T-cell (primary cell): ENCODE data around the gene SDK1. TPM values are rescaled to one million over a fixed set of nuclear protein-coding genes. Genes with fewer than 3 reads are reported as not detected.
"Not testable (repeated sequence)": the region's sequence is repeated elsewhere in the genome, so short reads cannot be mapped to it uniquely, and the experiment has no call there.

ENCODE experiments used
- ATAC-seq, 4 experiments: fragments of 200-7000 bp in 3 of 4; fragments of 150-1000 bp in 1 of 4; cut with Tn5 transposase; replicated peaks in 1 of 4; 1 replicate in 3 of 4; 2 replicates in 1 of 4; pipeline ENCODE4 v1.10.0; 2021; ENCODE audit warnings: moderate library complexity in 3 of 4, mild to moderate bottlenecking in 2 of 4, moderate number of reproducible peaks in 1 of 4
- CTCF ChIA-PET, 2 donors: fragments of 300-600 bp; sonication (Branson Sonifier 250); formaldehyde crosslinking; loops; one replicate each; lab custom pipeline; 2022; ENCODE audit warnings: antibody characterized with exemption in 2 of 2; lab: Charles Lee
- POLR2A ChIA-PET, 2 donors: fragments of 300-600 bp; sonication (Branson Sonifier 250); formaldehyde crosslinking; loops; one replicate each; lab custom pipeline; 2022; ENCODE audit warnings: antibody characterized with exemption in 2 of 2; lab: Charles Lee
- DNase-seq, 35 experiments: peaks; one replicate each; pipeline versions ENCODE4 v3.0.0 to v3.0.0-alpha.2; 2013 to 2023
- H3K27ac ChIP-seq: one replicate; pipeline ENCODE4 v1.5.1; 2013; ENCODE audit warnings: low read length
- H3K27me3 ChIP-seq, 2 experiments: replicated peaks in 1 of 2; 1 replicate in 1 of 2; 2 replicates in 1 of 2; pipeline versions ENCODE4 v1.6.1 to v1.7.0; 2013; ENCODE audit warnings: low read length in 1 of 2, mixed read lengths in 1 of 2; ENCODE audit not compliant: control insufficient read depth in 2 of 2, insufficient read depth in 2 of 2; ENCODE audit errors: extremely low read depth in 1 of 2
- H3K36me3 ChIP-seq, 2 donors: 1 replicate in 1 of 2; 2 replicates in 1 of 2; pipeline versions ENCODE4 v1.6.1 to v1.7.0; 2013; ENCODE audit warnings: low read length in 1 of 2; ENCODE audit not compliant: control insufficient read depth in 2 of 2, insufficient read depth in 1 of 2; ENCODE audit errors: extremely low read depth in 1 of 2
- H3K4me1 ChIP-seq, 2 experiments: 1 replicate in 1 of 2; 2 replicates in 1 of 2; pipeline versions ENCODE4 v1.6.1 to v1.7.0; 2013; ENCODE audit warnings: low read length in 2 of 2, mixed read lengths in 1 of 2; ENCODE audit not compliant: insufficient read depth in 2 of 2, control insufficient read depth in 1 of 2; ENCODE audit errors: extremely low read depth in 1 of 2
- H3K4me3 ChIP-seq, 2 donors: 1 replicate in 1 of 2; 2 replicates in 1 of 2; pipeline versions ENCODE4 v1.5.1 to v1.7.0; 2013; ENCODE audit warnings: mild to moderate bottlenecking in 2 of 2, low read length in 1 of 2, moderate library complexity in 1 of 2; ENCODE audit not compliant: control insufficient read depth in 1 of 2; ENCODE audit errors: extremely low read depth in 1 of 2
- H3K9me3 ChIP-seq: 2 replicates; pipeline ENCODE4 v1.7.0; 2013
- H3K27ac Mint-ChIP-seq, 2 donors: one replicate each; pipeline ENCODE4 v1.8.0; 2020 to 2021; ENCODE audit warnings: mild to moderate bottlenecking in 2 of 2, mixed read lengths in 2 of 2
- H3K27me3 Mint-ChIP-seq, 2 donors: one replicate each; pipeline ENCODE4 v1.8.0; 2021 to 2022; ENCODE audit warnings: mixed read lengths in 2 of 2
- H3K36me3 Mint-ChIP-seq: one replicate; pipeline ENCODE4 v1.8.0; 2021; ENCODE audit warnings: mixed read lengths
- H3K4me1 Mint-ChIP-seq, 3 donors: one replicate each; pipeline ENCODE4 v1.8.0; 2020 to 2022; ENCODE audit warnings: mixed read lengths in 3 of 3, mild to moderate bottlenecking in 1 of 3
- H3K4me3 Mint-ChIP-seq, 3 donors: one replicate each; pipeline ENCODE4 v1.8.0; 2020 to 2022; ENCODE audit warnings: mild to moderate bottlenecking in 3 of 3, mixed read lengths in 3 of 3, moderate library complexity in 3 of 3
- H3K9me3 Mint-ChIP-seq, 3 donors: one replicate each; pipeline ENCODE4 v1.8.0; 2020 to 2022; ENCODE audit warnings: mixed read lengths in 3 of 3
- WGBS: methylation state at CpG from one replicate; pipeline ENCODE4 v1.1.5; 2013; ENCODE audit warnings: missing lambda C conversion rate; ENCODE audit not compliant: insufficient coverage; 5-methylcytosine and 5-hydroxymethylcytosine counted together
- total RNA-seq, 35 experiments: library from RNA in 6 of 35; stranded (reverse) in 6 of 35; fragments of 120-200 nt in 1 of 35; gene quantifications; one replicate each; pipeline versions ENCODE4 v1.2.1 to v1.2.4 and lab custom pipeline; 2013 to 2026

Gene SDK1
- total RNA-seq, 5 donors from 2014 or later (not counting 1 experiment from before 2014, with no cell fraction given) = 0.47 to 1.7 (median 0.63) TPM

GRCh38 chr7:4234498-4234855, 933.4 kb downstream of the SDK1 start:
- ATAC-seq = no peak
- POLR2A ChIA-PET = no interaction called here

DNA sequence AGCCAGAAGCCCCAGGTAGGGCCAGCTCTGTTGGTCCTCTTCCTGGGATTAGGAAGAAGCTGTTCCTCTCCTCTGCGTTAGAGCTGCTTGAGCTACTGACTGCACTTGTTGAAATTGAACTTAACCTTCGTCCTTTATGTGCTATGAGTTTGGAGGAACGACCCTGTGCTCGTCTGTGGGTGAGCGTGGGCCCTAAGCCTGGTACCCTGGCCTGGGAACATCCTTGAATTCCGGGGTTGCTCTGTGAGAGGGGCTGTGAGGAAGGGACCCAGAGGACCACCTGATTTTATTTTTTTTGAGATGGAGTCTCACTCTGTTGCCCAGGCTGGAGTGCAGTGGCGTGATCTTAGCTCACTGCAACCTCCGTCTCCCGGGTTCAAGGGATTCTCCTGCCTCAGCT, 933.8 kb downstream of the SDK1 start:
- H3K27ac Mint-ChIP-seq = no peak overlapping the region
- H3K27me3 ChIP-seq = peaks cover 0 to 5% of the 10 kb centered on the region in 2 experiments
- H3K4me1 ChIP-seq = no peaks in the 10 kb centered on the region
- H3K4me3 Mint-ChIP-seq = no peak overlapping the region
- ATAC-seq = no peak
- no peak overlapping the region for H3K4me3 ChIP-seq
- no peaks in the 10 kb centered on the region for H3K36me3 Mint-ChIP-seq
- CTCF ChIA-PET = no interaction called here
- H3K4me1 Mint-ChIP-seq = no peaks in the 10 kb centered on the region
- DNase-seq = no peak
- no peaks in the 10 kb centered on the region for H3K36me3 ChIP-seq
- H3K27me3 Mint-ChIP-seq = peaks cover 0 to 5% of the 10 kb centered on the region in 2 donors
- peaks cover 0 to 5% (median 0%) of the 10 kb centered on the region in 3 donors for H3K9me3 Mint-ChIP-seq
- POLR2A ChIA-PET = no interaction called here
- 74% methylated on average over 8 of the region's 9 CpGs for WGBS
- no peaks in the 10 kb centered on the region for H3K9me3 ChIP-seq
- H3K27ac ChIP-seq = no peak overlapping the region

More at GRCh38 chr7:4234498-4234855, 933.4 kb downstream of the SDK1 start:
- CTCF ChIA-PET = no interaction called here
- no peak overlapping the region for H3K27ac Mint-ChIP-seq
- H3K27me3 Mint-ChIP-seq = peaks cover 0 to 5% of the 10 kb centered on the region in 2 donors
- H3K9me3 Mint-ChIP-seq = peaks cover 0 to 5% (median 0%) of the 10 kb centered on the region in 3 donors
- DNase-seq = no peak
- no peaks in the 10 kb centered on the region for H3K4me1 ChIP-seq
- H3K9me3 ChIP-seq = no peaks in the 10 kb centered on the region
- H3K4me1 Mint-ChIP-seq = no peaks in the 10 kb centered on the region
- no peak overlapping the region for H3K27ac ChIP-seq
- H3K36me3 Mint-ChIP-seq = no peaks in the 10 kb centered on the region
- no peak overlapping the region for H3K4me3 Mint-ChIP-seq
- WGBS = 75% methylated on average over 9 of the region's 12 CpGs
- no peaks in the 10 kb centered on the region for H3K36me3 ChIP-seq
- peaks cover 0 to 5% of the 10 kb centered on the region in 2 experiments for H3K27me3 ChIP-seq
- H3K4me3 ChIP-seq = no peak overlapping the region

GRCh38 chr7:4235596-4235995, 934.5 kb downstream of the SDK1 start:
- no peak overlapping the region for H3K4me3 Mint-ChIP-seq
- ATAC-seq (no peak), DNase-seq (no peak)
- no peaks in the 10 kb centered on the region for H3K36me3 Mint-ChIP-seq
- H3K27me3 Mint-ChIP-seq = peaks cover 0 to under 1% of the 10 kb centered on the region in 2 donors
- peaks cover 3 to 6% (median 3%) of the 10 kb centered on the region in 3 donors for H3K4me1 Mint-ChIP-seq
- POLR2A ChIA-PET = no interaction called here
- WGBS = 83% methylated on average over 14 of the region's 14 CpGs
- no peak overlapping the region for H3K27ac Mint-ChIP-seq
- no peak overlapping the region for H3K4me3 ChIP-seq
- H3K36me3 ChIP-seq = no peaks in the 10 kb centered on the region
- H3K9me3 Mint-ChIP-seq = peaks cover 0 to under 1% (median 0%) of the 10 kb centered on the region in 3 donors
- H3K27me3 ChIP-seq = peaks cover 0 to 7% of the 10 kb centered on the region in 2 experiments
- H3K27ac ChIP-seq = no peak overlapping the region
- CTCF ChIA-PET = no interaction called here
- no peaks in the 10 kb centered on the region for H3K9me3 ChIP-seq
- H3K4me1 ChIP-seq = no peaks in the 10 kb centered on the region

DNA sequence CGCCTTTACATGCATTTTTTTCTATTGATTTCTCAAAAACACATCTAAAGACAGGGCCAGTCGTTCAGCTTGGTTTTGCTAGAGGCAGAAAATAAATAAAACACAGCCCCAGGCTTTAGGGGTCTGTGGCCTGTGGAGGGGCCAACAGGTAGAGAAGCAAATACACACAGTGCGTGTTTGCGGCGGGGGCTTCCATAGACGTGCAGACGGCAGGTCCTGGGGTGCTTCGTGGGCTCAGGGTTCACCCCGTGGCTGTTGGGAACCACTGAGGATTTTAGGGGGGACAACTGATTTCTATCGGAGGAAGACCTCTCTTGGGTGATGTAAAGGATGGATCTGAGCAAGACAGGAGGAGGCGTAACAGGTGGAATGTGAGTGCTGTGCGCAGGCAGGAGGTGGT, 935.3 kb downstream of the SDK1 start:
- POLR2A ChIA-PET = no interaction called here
- peaks cover 7 to 9% (median 7%) of the 10 kb centered on the region in 3 donors for H3K4me1 Mint-ChIP-seq
- no peaks in the 10 kb centered on the region for H3K27me3 Mint-ChIP-seq
- H3K9me3 Mint-ChIP-seq = no peaks in the 10 kb centered on the region
- WGBS = 85% methylated on average over 3 of the region's 12 CpGs
- ATAC-seq (no peak), DNase-seq (no peak)
- Histone ChIP-seq H3K36me3 (no peaks in the 10 kb centered on the region), H3K27me3 (peaks cover 0 to 7% of the 10 kb centered on the region in 2 experiments), H3K4me3 (no peak overlapping the region), H3K9me3 (no peaks in the 10 kb centered on the region), H3K4me1 (no peaks in the 10 kb centered on the region), H3K27ac (no peak overlapping the region)
- H3K4me3 Mint-ChIP-seq = no peak overlapping the region
- H3K27ac Mint-ChIP-seq = no peak overlapping the region
- CTCF ChIA-PET = interaction anchor here in 1 of 2 donors (0.6 kb wide), 1 partner anchor 187 kb away, joined by 3 read pairs; no protein-coding TSS in a partner anchor
- no peaks in the 10 kb centered on the region for H3K36me3 Mint-ChIP-seq

- POLR2A ChIA-PET, ATAC-seq, H3K36me3 Mint-ChIP-seq, H3K4me1 ChIP-seq, H3K4me1 Mint-ChIP-seq, H3K36me3 ChIP-seq, H3K27me3 Mint-ChIP-seq, H3K27ac ChIP-seq, H3K9me3 ChIP-seq, H3K4me3 Mint-ChIP-seq, H3K4me3 ChIP-seq, DNase-seq, H3K27me3 ChIP-seq, H3K9me3 Mint-ChIP-seq, H3K27ac Mint-ChIP-seq: not testable (repeated sequence)
- CTCF ChIA-PET = interaction anchor here in 1 of 2 donors (0.6 kb wide), 1 partner anchor 187 kb away, joined by 3 read pairs; no protein-coding TSS in a partner anchor
- no CpG with 5 or more reads among the region's 5 CpGs for whole genome bisulfite sequencing
Measured at GRCh38 chr7:4236873-4237272, 935.8 kb downstream of the SDK1 start.

DNA sequence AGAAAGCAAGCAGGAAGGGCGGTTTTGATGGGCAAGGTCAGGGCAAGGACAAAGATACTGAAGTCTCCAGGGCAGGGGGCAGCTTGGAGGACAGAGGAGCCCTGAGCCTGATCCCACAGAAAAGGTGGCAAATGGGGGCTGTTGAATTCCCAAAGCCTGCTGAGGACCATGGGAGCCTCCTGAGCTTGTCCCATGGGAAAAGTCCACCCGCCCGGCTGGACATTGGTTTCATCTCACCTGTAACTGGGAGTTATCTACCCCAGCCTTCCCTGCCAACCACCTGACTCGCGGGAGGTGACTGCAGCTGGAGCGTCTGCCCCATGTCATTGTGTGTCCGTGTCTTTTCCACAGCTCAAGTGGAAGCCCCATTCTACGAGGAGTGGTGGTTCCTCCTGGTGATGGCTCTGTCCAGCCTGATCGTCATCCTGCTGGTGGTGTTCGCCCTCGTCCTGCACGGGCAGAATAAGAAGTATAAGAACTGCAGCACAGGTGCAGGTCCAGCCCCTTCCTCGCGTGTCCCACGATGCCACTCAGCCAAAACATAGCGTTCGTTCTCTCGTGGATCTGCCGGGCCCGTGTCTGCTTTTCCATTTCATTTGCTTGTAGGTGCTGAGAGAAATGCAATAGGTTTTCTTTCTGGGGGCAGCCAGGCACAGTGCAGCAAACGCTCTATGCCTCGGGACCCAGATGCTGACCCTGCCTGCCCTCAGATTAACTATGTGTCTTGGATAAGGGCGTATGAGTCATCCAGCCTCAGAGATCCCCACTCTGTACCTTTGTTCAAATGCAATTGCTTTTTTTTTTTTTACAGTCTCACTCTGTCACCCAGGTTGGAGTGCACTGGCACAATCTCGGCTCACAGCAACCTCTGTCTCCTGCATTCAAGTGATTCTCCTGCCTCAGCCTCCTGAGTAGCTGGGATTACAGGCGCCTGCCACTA, 936.5 kb downstream of the SDK1 start:
- ATAC-seq (no peak), DNase-seq (no peak)
- Mint-ChIP-seq H3K27me3 (no peaks in the 10 kb centered on the region), H3K27ac (no peak overlapping the region), H3K4me3 (no peak overlapping the region), H3K36me3 (no peaks in the 10 kb centered on the region), H3K9me3 (no peaks in the 10 kb centered on the region), H3K4me1 (peaks cover 9% of the 10 kb centered on the region in 3 donors)
- no peak overlapping the region for H3K4me3 ChIP-seq
- CTCF ChIA-PET = interaction anchor here in 1 of 2 donors (0.6 kb wide), 1 partner anchor 186 kb away, joined by 3 read pairs; no protein-coding TSS in a partner anchor
- H3K27me3 ChIP-seq = peaks cover 0 to 7% of the 10 kb centered on the region in 2 experiments
- POLR2A ChIA-PET = no interaction called here
- H3K4me1 ChIP-seq = no peaks in the 10 kb centered on the region
- no peak overlapping the region for H3K27ac ChIP-seq
- 92% methylated on average over 21 of the region's 25 CpGs for WGBS
- H3K9me3 ChIP-seq = no peaks in the 10 kb centered on the region
- no peaks in the 10 kb centered on the region for H3K36me3 ChIP-seq
